Activated CD8-positive, alpha-beta T cell treated with anti-CD3 and anti-CD28 coated beads, Interleukin-2, amount 10 ng/mL, durations not matched to agents 7 days and 5 days (primary cell): ENCODE results near the gene CCL19. TPM values are rescaled to one million over a fixed set of nuclear protein-coding genes. Genes with fewer than 3 reads are reported as not detected.

Source experiments
- ATAC-seq: fragments of 150-1000 bp; cut with Tn5 transposase; one replicate; pipeline ENCODE4 v1.10.0; 2021; ENCODE audit warnings: moderate library complexity
- CTCF ChIA-PET: fragments of 350-600 bp; sonication (Branson Sonifier 250); formaldehyde crosslinking; loops from one replicate; lab custom pipeline; 2021; ENCODE audit warnings: antibody characterized with exemption; lab: Charles Lee
- POLR2A ChIA-PET: fragments of 350-600 bp; sonication (Branson Sonifier 250); formaldehyde crosslinking; loops from one replicate; lab custom pipeline; 2021; ENCODE audit warnings: antibody characterized with exemption; lab: Charles Lee
- DNase-seq: peaks from one replicate; pipeline ENCODE4 v3.0.0-alpha.2; 2020
- H3K27ac Mint-ChIP-seq: one replicate; pipeline ENCODE4 v1.8.0; 2021; ENCODE audit warnings: mild to moderate bottlenecking, mixed read lengths
- H3K27me3 Mint-ChIP-seq: one replicate; pipeline ENCODE4 v1.8.0; 2021; ENCODE audit warnings: low read depth, mixed read lengths
- H3K36me3 Mint-ChIP-seq: one replicate; pipeline ENCODE4 v1.8.0; 2021; ENCODE audit warnings: low read depth, mixed read lengths
- H3K4me1 Mint-ChIP-seq: one replicate; pipeline ENCODE4 v1.8.0; 2021; ENCODE audit warnings: low read depth, mixed read lengths
- H3K4me3 Mint-ChIP-seq: one replicate; pipeline ENCODE4 v1.8.0; 2021; ENCODE audit warnings: mild to moderate bottlenecking, mixed read lengths
- H3K9me3 Mint-ChIP-seq: one replicate; pipeline ENCODE4 v1.8.0; 2022; ENCODE audit warnings: mixed read lengths; ENCODE audit not compliant: insufficient read depth
- total RNA-seq, 2 experiments: library from RNA; stranded (reverse); gene quantifications; one replicate each; pipeline ENCODE4 v1.2.3, GENCODE V29; 2021

Gene CCL19
- total RNA-seq, 2 experiments from 2014 or later = not detected

- Mint-ChIP-seq H3K4me1 (no peaks in the 10 kb centered on the region), H3K36me3 (no peaks in the 10 kb centered on the region), H3K27me3 (no peaks in the 10 kb centered on the region), H3K27ac (no peak overlapping the region), H3K9me3 (no peaks in the 10 kb centered on the region), H3K4me3 (no peak overlapping the region)
- ChIA-PET CTCF (interaction anchor here (0.8 to 1.5 kb wide), 2 partner anchors 9 to 11 kb away, joined by 3 to 8 read pairs; no protein-coding TSS in a partner anchor), POLR2A (no interaction called here)
- DNase-seq = no peak
- no peak for ATAC-seq
Measured at GRCh38 chr9:34691936-34692315, 850 bp upstream of the CCL19 start.

- no peaks in the 10 kb centered on the region for H3K27me3 Mint-ChIP-seq
- DNase-seq (no peak), ATAC-seq (no peak)
- ChIA-PET CTCF (no interaction called here), POLR2A (no interaction called here)
- H3K9me3 Mint-ChIP-seq = no peaks in the 10 kb centered on the region
- H3K4me1 Mint-ChIP-seq = no peaks in the 10 kb centered on the region
- no peak overlapping the region for H3K4me3 Mint-ChIP-seq
- H3K27ac Mint-ChIP-seq = no peak overlapping the region
- no peaks in the 10 kb centered on the region for H3K36me3 Mint-ChIP-seq
Measured at GRCh38 chr9:34689512-34689911, 1.6 kb downstream of the CCL19 start.

- no peaks in the 10 kb centered on the region for H3K27me3 Mint-ChIP-seq
- no peaks in the 10 kb centered on the region for H3K9me3 Mint-ChIP-seq
- H3K4me1 Mint-ChIP-seq = no peaks in the 10 kb centered on the region
- H3K27ac Mint-ChIP-seq = no peak overlapping the region
- ATAC-seq (no peak), DNase-seq (no peak)
- POLR2A ChIA-PET = no interaction called here
- no peaks in the 10 kb centered on the region for H3K36me3 Mint-ChIP-seq
- CTCF ChIA-PET = no interaction called here
- H3K4me3 Mint-ChIP-seq = no peak overlapping the region
Measured at GRCh38 chr9:34689116-34689470, 2.0 kb downstream of the CCL19 start.

GRCh38 chr9:34688329-34689115, 2.6 kb downstream of the CCL19 start:
- Mint-ChIP-seq H3K9me3 (no peaks in the 10 kb centered on the region), H3K36me3 (no peaks in the 10 kb centered on the region), H3K27ac (no peak overlapping the region), H3K27me3 (no peaks in the 10 kb centered on the region), H3K4me3 (no peak overlapping the region), H3K4me1 (no peaks in the 10 kb centered on the region)
- DNase-seq = no peak
- POLR2A ChIA-PET = no interaction called here
- CTCF ChIA-PET = no interaction called here
- ATAC-seq = no peak

- ATAC-seq (no peak), DNase-seq (no peak)
- POLR2A ChIA-PET = no interaction called here
- Mint-ChIP-seq H3K27ac (no peak overlapping the region), H3K36me3 (no peaks in the 10 kb centered on the region), H3K27me3 (no peaks in the 10 kb centered on the region), H3K4me3 (no peak overlapping the region), H3K9me3 (no peaks in the 10 kb centered on the region), H3K4me1 (no peaks in the 10 kb centered on the region)
- CTCF ChIA-PET = interaction anchor here (3.0 kb wide), 1 partner anchor 15 kb away, joined by 12 read pairs; no protein-coding TSS in a partner anchor
Measured at GRCh38 chr9:34687276-34688030, 3.6 kb downstream of the CCL19 start.

- Mint-ChIP-seq H3K9me3 (no peaks in the 10 kb centered on the region), H3K27me3 (no peaks in the 10 kb centered on the region), H3K36me3 (no peaks in the 10 kb centered on the region), H3K4me3 (no peak overlapping the region), H3K4me1 (no peaks in the 10 kb centered on the region), H3K27ac (no peak overlapping the region)
- DNase-seq (no peak), ATAC-seq (no peak)
- POLR2A ChIA-PET = interaction anchor here (1.2 kb wide), 1 partner anchor 16 kb away, joined by 4 read pairs; no protein-coding TSS in a partner anchor
- CTCF ChIA-PET = interaction anchor here (0.7 to 3.0 kb wide), 3 partner anchors 8 to 83 kb away, joined by 3 to 12 read pairs (median 3); no protein-coding TSS in a partner anchor
Measured at GRCh38 chr9:34686732-34687131, 4.3 kb downstream of the CCL19 start.

GRCh38 chr9:34686231-34686630, 4.8 kb downstream of the CCL19 start:
- Mint-ChIP-seq H3K27ac (no peak overlapping the region), H3K4me3 (no peak overlapping the region), H3K36me3 (no peaks in the 10 kb centered on the region), H3K4me1 (no peaks in the 10 kb centered on the region), H3K9me3 (no peaks in the 10 kb centered on the region), H3K27me3 (no peaks in the 10 kb centered on the region)
- ATAC-seq (no peak), DNase-seq (no peak)
- ChIA-PET CTCF (interaction anchor here (0.6 to 3.0 kb wide), 4 partner anchors 9 to 82 kb away, joined by 3 to 12 read pairs (median 3); no protein-coding TSS in a partner anchor), POLR2A (interaction anchor here (1.2 kb wide), 1 partner anchor 17 kb away, joined by 4 read pairs; no protein-coding TSS in a partner anchor)

- H3K9me3 Mint-ChIP-seq = no peaks in the 10 kb centered on the region
- no peaks in the 10 kb centered on the region for H3K27me3 Mint-ChIP-seq
- H3K36me3 Mint-ChIP-seq = no peaks in the 10 kb centered on the region
- POLR2A ChIA-PET = interaction anchor here (1.2 kb wide), 1 partner anchor 17 kb away, joined by 4 read pairs; no protein-coding TSS in a partner anchor
- ATAC-seq (no peak), DNase-seq (no peak)
- CTCF ChIA-PET = interaction anchor here (0.6 to 3.0 kb wide), 3 partner anchors 17 to 82 kb away, joined by 3 to 12 read pairs (median 3); no protein-coding TSS in a partner anchor
- H3K27ac Mint-ChIP-seq = no peak overlapping the region
- no peaks in the 10 kb centered on the region for H3K4me1 Mint-ChIP-seq
- no peak overlapping the region for H3K4me3 Mint-ChIP-seq
Measured at GRCh38 chr9:34685591-34685990, 5.5 kb downstream of the CCL19 start.

GRCh38 chr9:34684816-34685215, 6.3 kb downstream of the CCL19 start:
- ChIA-PET POLR2A (no interaction called here), CTCF (interaction anchor here (3.0 kb wide), 1 partner anchor 18 kb away, joined by 12 read pairs; no protein-coding TSS in a partner anchor)
- no peak overlapping the region for H3K27ac Mint-ChIP-seq
- no peak overlapping the region for H3K4me3 Mint-ChIP-seq
- no peaks in the 10 kb centered on the region for H3K4me1 Mint-ChIP-seq
- DNase-seq (no peak), ATAC-seq (no peak)
- no peaks in the 10 kb centered on the region for H3K36me3 Mint-ChIP-seq
- H3K9me3 Mint-ChIP-seq = no peaks in the 10 kb centered on the region
- H3K27me3 Mint-ChIP-seq = no peaks in the 10 kb centered on the region

- H3K27me3 Mint-ChIP-seq = no peaks in the 10 kb centered on the region
- H3K9me3 Mint-ChIP-seq = no peaks in the 10 kb centered on the region
- ChIA-PET POLR2A (no interaction called here), CTCF (interaction anchor here (1.0 kb wide), 1 partner anchor 18 kb away, joined by 3 read pairs; no protein-coding TSS in a partner anchor)
- H3K36me3 Mint-ChIP-seq = no peaks in the 10 kb centered on the region
- no peak overlapping the region for H3K4me3 Mint-ChIP-seq
- ATAC-seq (no peak), DNase-seq (no peak)
- no peaks in the 10 kb centered on the region for H3K4me1 Mint-ChIP-seq
- no peak overlapping the region for H3K27ac Mint-ChIP-seq
Measured at GRCh38 chr9:34684145-34684544, 6.9 kb downstream of the CCL19 start.

GRCh38 chr9:34675869-34676268, 15.2 kb downstream of the CCL19 start:
- ChIA-PET CTCF (interaction anchor here (1.5 to 5.1 kb wide), 2 partner anchors 26 to 42 kb away, joined by 3 to 47 read pairs; no protein-coding TSS in a partner anchor), POLR2A (no interaction called here)
- DNase-seq = no peak
- Mint-ChIP-seq H3K36me3 (no peaks in the 10 kb centered on the region), H3K27ac (no peak overlapping the region), H3K9me3 (no peaks in the 10 kb centered on the region), H3K4me1 (no peaks in the 10 kb centered on the region), H3K27me3 (no peaks in the 10 kb centered on the region), H3K4me3 (no peak overlapping the region)
- no peak for ATAC-seq
